HG03558 (cell line): ENCODE data around the gene POU4F1.

Experiments used
- ATAC-seq: cut with Tn5 transposase; IDR thresholded peaks from one replicate; pipeline ENCODE4 v1.9.1; 2021; ENCODE audit warnings: moderate number of reproducible peaks; ENCODE audit not compliant: unreplicated experiment; ENCODE audit errors: extremely low read depth

POU4F1 gene

GRCh38 chr13:78593652-78594455 lies 9.5 kb downstream of the POU4F1 start:
- no peak for ATAC-seq

- no peak for ATAC-seq
Observed at GRCh38 chr13:78593129-78593528, 10.2 kb downstream of the POU4F1 start.

GRCh38 chr13:78592584-78592983 lies 10.8 kb downstream of the POU4F1 start:
- no peak for ATAC-seq

- no peak for ATAC-seq
Observed at GRCh38 chr13:78589206-78589605, 14.1 kb downstream of the POU4F1 start.

GRCh38 chr13:78587395-78587794 lies 16.0 kb downstream of the POU4F1 start:
- ATAC-seq, result no peak

GRCh38 chr13:78586706-78587105 lies 16.6 kb downstream of the POU4F1 start:
- ATAC-seq, result no peak

GRCh38 chr13:78576261-78576660 lies 27.1 kb downstream of the POU4F1 start:
- ATAC-seq, result no peak

- ATAC-seq, result no peak
Observed at GRCh38 chr13:78572459-78572858, 30.9 kb downstream of the POU4F1 start.

- ATAC-seq, result no peak
Observed at GRCh38 chr13:78569029-78569428, 34.3 kb downstream of the POU4F1 start.

GRCh38 chr13:78566631-78567030 lies 36.7 kb downstream of the POU4F1 start:
- no peak for ATAC-seq

GRCh38 chr13:78562237-78562889 lies 41.0 kb downstream of the POU4F1 start:
- no peak for ATAC-seq
